Measurements from ENCODE around the gene WDR20.

- TF ChIP-seq CTCF (IDR thresholded peaks at IDR 0.05) (no peak), EP300 (IDR thresholded peaks at IDR 0.05) (no peak), POLR2A (IDR thresholded peaks at IDR 0.05) (no peak)
These were observed 109.3 kb downstream of the WDR20 start for GRCh38 chr14:102249041-102249440.
